Panc1 (cell line): Measurements from ENCODE around the gene PDE3B. TPM values are rescaled to one million over a fixed set of nuclear protein-coding genes. Genes with fewer than 3 reads are reported as not detected.

ENCODE experiments used
- ATAC-seq: fragments of 200-7000 bp; cut with Tn5 transposase; 2 replicates; pipeline ENCODE4 v1.9.1; 2020; ENCODE audit warnings: mild to moderate bottlenecking, moderate library complexity
- BruUV-seq: library from RNA; stranded (reverse); fragments of 400-500 nt; replicated peaks from 2 replicates; lab custom pipeline; 2021; lab: Mats Ljungman, UMichigan
- CTCF ChIA-PET: fragments of 300-600 bp; sonication (Branson Sonifier 250); formaldehyde crosslinking; loops from one replicate; lab custom pipeline; 2022; ENCODE audit warnings: antibody characterized with exemption; lab: Charles Lee
- POLR2A ChIA-PET: fragments of 300-600 bp; sonication (Branson Sonifier 250); formaldehyde crosslinking; loops from one replicate; lab custom pipeline; 2022; ENCODE audit warnings: antibody characterized with exemption; lab: Charles Lee
- DNase-seq: peaks from one replicate; pipeline ENCODE4 v3.0.0-alpha.2; 2010; ENCODE audit warnings: low read depth, low spot score
- H3K27ac ChIP-seq: 2 replicates; pipeline ENCODE4 v1.5.1; 2011; ENCODE audit warnings: mild to moderate bottlenecking, low read length, inconsistent platforms
- H3K27me3 ChIP-seq: fragments of 200-500 bp; sonication (Bioruptor generic); 2 replicates; pipeline ENCODE4 v1.6.0; 2014; ENCODE audit warnings: low read length, inconsistent platforms; ENCODE audit not compliant: control insufficient read depth, insufficient read depth
- H3K36me3 ChIP-seq: fragments of 200-500 bp; sonication (Bioruptor generic); 2 replicates; pipeline ENCODE4 v1.5.1; 2014; ENCODE audit warnings: inconsistent platforms, mild to moderate bottlenecking, low read length, moderate library complexity; ENCODE audit not compliant: control insufficient read depth, insufficient read depth
- H3K4me1 ChIP-seq: 2 replicates; pipeline ENCODE4 v1.5.1; 2011; ENCODE audit warnings: inconsistent platforms, mild to moderate bottlenecking, low read length, moderate library complexity; ENCODE audit not compliant: control insufficient read depth, insufficient read depth
- H3K4me3 ChIP-seq, 2 experiments: 2 replicates each; pipeline ENCODE4 v1.5.1; 2011 to 2012; ENCODE audit warnings: low read depth in 2 of 2, low read length in 2 of 2, mild to moderate bottlenecking in 2 of 2, inconsistent platforms in 1 of 2, moderate library complexity in 1 of 2
- H3K9me3 ChIP-seq: fragments of 200-500 bp; sonication (Bioruptor generic); 2 replicates; pipeline ENCODE4 v1.5.1; 2014; ENCODE audit warnings: low read depth, mild to moderate bottlenecking, inconsistent platforms, low read length, moderate library complexity; ENCODE audit not compliant: control insufficient read depth, insufficient read depth
- CTCF ChIP-seq: fragments of 450-650 bp; IDR thresholded peaks from 2 replicates; pipeline ENCODE4 v1.5.1; 2017; ENCODE audit warnings: mild to moderate bottlenecking
- POLR2AphosphoS5 ChIP-seq: IDR thresholded peaks from 2 replicates; pipeline ENCODE4 v1.6.1; 2012; ENCODE audit warnings: mild to moderate bottlenecking, low read depth, low read length, moderate library complexity
- SIN3A ChIP-seq: IDR thresholded peaks from 2 replicates; pipeline ENCODE4 v1.6.1; 2012; ENCODE audit warnings: low read depth, mild to moderate bottlenecking, low read length, moderate library complexity, borderline replicate concordance; ENCODE audit not compliant: insufficient read depth
- TCF7L2 ChIP-seq: IDR thresholded peaks from 2 replicates; pipeline ENCODE4 v1.6.1; 2011; ENCODE audit warnings: mild to moderate bottlenecking, low read depth, low read length, inconsistent platforms
- in situ Hi-C: cut with HindIII; loops from 2 replicates; pipeline ENCODE4 v1.10.0; 2016; ENCODE audit warnings: low sequenced_read_pairs, low pct_unique_long_range_greater_than_20kb
- intact Hi-C: fragments of 100-400 bp; cut with micrococcal nuclease; formaldehyde crosslinking; loops from one replicate; pipeline ENCODE4 v1.10.0; 2022; ENCODE audit not compliant: unreplicated experiment
- total RNA-seq: library from RNA; stranded (reverse); gene quantifications from one replicate; pipeline ENCODE4 v1.2.1, GENCODE V29; 2021; ENCODE audit not compliant: unreplicated experiment
- TF ChIP-seq, protein P1 (sequence below), 2 experiments: IDR thresholded peaks; 2 replicates each; pipeline ENCODE4 v1.6.1; 2011 to 2012; ENCODE audit warnings: low read depth in 2 of 2, control low read depth in 1 of 2, low read length in 1 of 2, mild to moderate bottlenecking in 1 of 2, moderate library complexity in 1 of 2; ENCODE audit not compliant: insufficient read depth in 1 of 2

PDE3B gene
- total RNA-seq, 1 experiment from 2014 or later: 33.0 TPM

DNA sequence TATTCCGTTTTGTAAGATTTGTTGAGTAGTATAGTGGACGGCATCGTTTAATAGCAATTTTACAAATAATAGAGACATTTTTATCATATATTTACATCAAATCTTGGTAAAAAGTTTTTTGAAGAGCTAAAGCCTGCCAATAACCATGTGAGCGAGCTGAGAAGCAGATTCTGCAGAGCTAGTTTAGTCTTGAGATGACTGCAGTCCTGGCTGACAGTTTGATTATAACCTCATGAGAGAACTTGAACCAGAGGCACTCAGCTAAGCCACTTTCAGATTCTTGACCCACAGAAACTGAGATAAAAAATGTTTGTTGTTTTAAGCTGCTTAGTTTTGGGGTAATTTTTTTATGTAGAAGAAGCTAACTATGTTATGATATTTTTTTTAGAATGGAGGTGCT lies 78.9 kb downstream of the PDE3B start:
- Histone ChIP-seq H3K4me1 (no peaks in the 10 kb centered on the region; the same call in 1 of the 2 replicates), H3K36me3 (no peaks in the 10 kb centered on the region), H3K9me3 (no peaks in the 10 kb centered on the region), H3K4me3 (no peak overlapping the region), H3K27ac (no peak overlapping the region), H3K27me3 (no peaks in the 10 kb centered on the region)
- TF ChIP-seq, protein P1, sequence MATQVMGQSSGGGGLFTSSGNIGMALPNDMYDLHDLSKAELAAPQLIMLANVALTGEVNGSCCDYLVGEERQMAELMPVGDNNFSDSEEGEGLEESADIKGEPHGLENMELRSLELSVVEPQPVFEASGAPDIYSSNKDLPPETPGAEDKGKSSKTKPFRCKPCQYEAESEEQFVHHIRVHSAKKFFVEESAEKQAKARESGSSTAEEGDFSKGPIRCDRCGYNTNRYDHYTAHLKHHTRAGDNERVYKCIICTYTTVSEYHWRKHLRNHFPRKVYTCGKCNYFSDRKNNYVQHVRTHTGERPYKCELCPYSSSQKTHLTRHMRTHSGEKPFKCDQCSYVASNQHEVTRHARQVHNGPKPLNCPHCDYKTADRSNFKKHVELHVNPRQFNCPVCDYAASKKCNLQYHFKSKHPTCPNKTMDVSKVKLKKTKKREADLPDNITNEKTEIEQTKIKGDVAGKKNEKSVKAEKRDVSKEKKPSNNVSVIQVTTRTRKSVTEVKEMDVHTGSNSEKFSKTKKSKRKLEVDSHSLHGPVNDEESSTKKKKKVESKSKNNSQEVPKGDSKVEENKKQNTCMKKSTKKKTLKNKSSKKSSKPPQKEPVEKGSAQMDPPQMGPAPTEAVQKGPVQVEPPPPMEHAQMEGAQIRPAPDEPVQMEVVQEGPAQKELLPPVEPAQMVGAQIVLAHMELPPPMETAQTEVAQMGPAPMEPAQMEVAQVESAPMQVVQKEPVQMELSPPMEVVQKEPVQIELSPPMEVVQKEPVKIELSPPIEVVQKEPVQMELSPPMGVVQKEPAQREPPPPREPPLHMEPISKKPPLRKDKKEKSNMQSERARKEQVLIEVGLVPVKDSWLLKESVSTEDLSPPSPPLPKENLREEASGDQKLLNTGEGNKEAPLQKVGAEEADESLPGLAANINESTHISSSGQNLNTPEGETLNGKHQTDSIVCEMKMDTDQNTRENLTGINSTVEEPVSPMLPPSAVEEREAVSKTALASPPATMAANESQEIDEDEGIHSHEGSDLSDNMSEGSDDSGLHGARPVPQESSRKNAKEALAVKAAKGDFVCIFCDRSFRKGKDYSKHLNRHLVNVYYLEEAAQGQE (IDR thresholded peaks at IDR 0.05; ENCODE audit: insufficient read depth in 1 of 2, low read depth in 2 of 2, low read length in 1 of 2): no peak
- no peak for TF ChIP-seq SIN3A
- no peak for TF ChIP-seq POLR2AphosphoS5
- TF ChIP-seq CTCF: no peak
- no peak for TF ChIP-seq TCF7L2
- POLR2A ChIA-PET: no interaction called here
- BruUV-seq: no TSS peak
- intact Hi-C loops: no loop called here
- in situ Hi-C loops: no loop called here
- ATAC-seq: no peak
- CTCF ChIA-PET: no interaction called here
- no peak for DNase-seq

- no peaks in the 10 kb centered on the region; the same call in 1 of the 2 replicates for H3K4me1 ChIP-seq
- no peaks in the 10 kb centered on the region for H3K27me3 ChIP-seq
- no peaks in the 10 kb centered on the region for H3K9me3 ChIP-seq
- ATAC-seq (no peak), DNase-seq (no peak)
- CTCF ChIA-PET: no interaction called here
- POLR2A ChIA-PET: no interaction called here
- intact Hi-C loops (no loop called here), in situ Hi-C loops (no loop called here)
- no peak overlapping the region for H3K27ac ChIP-seq
- no TSS peak for BruUV-seq
- H3K36me3 ChIP-seq: no peaks in the 10 kb centered on the region
- no peak overlapping the region for H3K4me3 ChIP-seq
- TF ChIP-seq CTCF (no peak), TCF7L2 (no peak), POLR2AphosphoS5 (no peak), SIN3A (no peak)
- TF ChIP-seq, protein P1 (IDR thresholded peaks at IDR 0.05; ENCODE audit: insufficient read depth in 1 of 2, low read depth in 2 of 2, low read length in 1 of 2): no peak
These were observed 81.5 kb downstream of the PDE3B start for GRCh38 chr11:14725150-14725549.
